ENCODE measurements around the gene CFP. TPM values are rescaled to one million over a fixed set of nuclear protein-coding genes. Genes with fewer than 3 reads are reported as not detected.

Gene CFP
- total RNA-seq, 1 donor from 2014 or later, result 3.7 TPM

DNA sequence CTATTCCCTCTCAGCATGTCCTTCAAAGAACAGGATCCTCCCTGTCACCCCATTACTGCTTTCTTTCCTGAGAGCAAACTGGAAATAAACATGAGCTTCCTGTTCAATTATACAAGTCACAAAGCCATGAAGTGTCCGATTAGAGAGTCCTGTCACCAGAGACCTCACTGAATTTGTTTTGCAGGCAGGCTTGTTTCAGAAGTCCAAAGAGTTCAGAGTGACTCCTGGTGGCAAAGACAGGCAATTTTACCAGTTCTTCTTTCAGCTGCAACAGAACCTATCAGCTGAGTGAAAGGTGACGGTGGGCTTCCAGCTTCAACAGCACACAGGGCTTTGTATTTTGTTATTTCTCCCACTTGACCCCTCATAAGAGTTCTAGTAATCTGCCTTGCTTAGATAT, 14.2 kb upstream of the CFP start:
- Histone ChIP-seq H3K4me3 (ENCODE audit: low read length in 3 of 3) (no peak overlapping the region), H3K9ac (ENCODE audit: low read depth in 1 of 3, low read length in 3 of 3) (no peak overlapping the region), H3K27me3 (ENCODE audit: control insufficient read depth in 3 of 3, insufficient read depth in 3 of 3, low read length in 3 of 3) (no peaks in the 10 kb centered on the region), H3K9me3 (ENCODE audit: control insufficient read depth in 3 of 3, low read length in 3 of 3) (no peaks in the 10 kb centered on the region), H3K27ac (ENCODE audit: low read depth, low read length) (no peak overlapping the region), H3K4me1 (ENCODE audit: control insufficient read depth in 3 of 3, insufficient read depth in 3 of 3, low read length in 3 of 3) (peaks cover 4 to 12% (median 11%) of the 10 kb centered on the region in 3 donors), H3K36me3 (ENCODE audit: control insufficient read depth in 3 of 3, insufficient read depth in 3 of 3, low read length in 3 of 3) (peaks cover 14 to 18% (median 18%) of the 10 kb centered on the region in 3 donors)

- no peak overlapping the region for H3K27ac ChIP-seq (ENCODE audit: low read depth, low read length)
- no peaks in the 10 kb centered on the region for H3K9me3 ChIP-seq (ENCODE audit: control insufficient read depth in 3 of 3, low read length in 3 of 3)
- peaks cover 26 to 37% (median 36%) of the 10 kb centered on the region in 3 donors for H3K36me3 ChIP-seq (ENCODE audit: control insufficient read depth in 3 of 3, insufficient read depth in 3 of 3, low read length in 3 of 3)
- H3K4me1 ChIP-seq (ENCODE audit: control insufficient read depth in 3 of 3, insufficient read depth in 3 of 3, low read length in 3 of 3), result peaks cover 0 to 3% (median 2%) of the 10 kb centered on the region in 3 donors
- no peak overlapping the region for H3K4me3 ChIP-seq (ENCODE audit: low read length in 3 of 3)
- H3K27me3 ChIP-seq (ENCODE audit: control insufficient read depth in 3 of 3, insufficient read depth in 3 of 3, low read length in 3 of 3), result no peaks in the 10 kb centered on the region
- no peak overlapping the region for H3K9ac ChIP-seq (ENCODE audit: low read depth in 1 of 3, low read length in 3 of 3)
Measured at GRCh38 chrX:47638816-47639215, 9.1 kb upstream of the CFP start.

DNA sequence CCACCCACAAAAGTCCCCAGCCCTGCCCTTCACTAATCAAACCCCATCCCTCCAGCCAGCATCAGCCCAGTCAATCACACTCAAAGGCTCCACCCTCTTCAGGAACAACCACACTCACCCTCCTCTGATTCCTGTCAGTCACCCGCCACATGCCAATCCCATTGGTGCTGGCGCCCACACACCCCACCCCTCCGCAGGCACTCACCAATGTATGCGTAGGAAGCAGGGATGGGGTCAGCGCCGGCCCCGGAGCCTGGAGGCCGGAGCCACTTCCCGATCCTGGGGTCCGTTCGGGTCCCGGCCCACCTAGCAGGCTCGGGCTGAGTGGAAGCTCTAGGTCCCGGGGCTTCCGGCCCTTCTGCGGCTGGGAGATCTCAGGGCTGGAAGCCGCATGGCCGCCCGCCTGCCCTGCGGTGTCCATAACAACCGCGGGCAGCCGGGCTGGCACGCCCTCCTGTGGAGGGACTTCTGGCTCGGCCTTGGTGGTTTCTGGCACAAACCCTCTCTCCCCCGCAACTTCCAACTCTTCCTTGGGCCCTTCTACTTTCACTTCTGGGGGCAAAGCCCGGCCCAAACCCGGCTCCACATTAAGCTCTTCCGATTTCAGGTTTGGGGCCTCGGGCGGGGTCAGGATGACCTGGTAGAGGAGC, 7.9 kb upstream of the CFP start:
- no peaks in the 10 kb centered on the region for H3K27me3 ChIP-seq (ENCODE audit: control insufficient read depth in 3 of 3, insufficient read depth in 3 of 3, low read length in 3 of 3)
- no peaks in the 10 kb centered on the region for H3K9me3 ChIP-seq (ENCODE audit: control insufficient read depth in 3 of 3, low read length in 3 of 3)
- H3K9ac ChIP-seq (ENCODE audit: low read depth in 1 of 3, low read length in 3 of 3), result no peak overlapping the region
- no peaks in the 10 kb centered on the region for H3K4me1 ChIP-seq (ENCODE audit: control insufficient read depth in 3 of 3, insufficient read depth in 3 of 3, low read length in 3 of 3)
- no peak overlapping the region for H3K27ac ChIP-seq (ENCODE audit: low read depth, low read length)
- peaks cover 26 to 37% (median 36%) of the 10 kb centered on the region in 3 donors for H3K36me3 ChIP-seq (ENCODE audit: control insufficient read depth in 3 of 3, insufficient read depth in 3 of 3, low read length in 3 of 3)
- H3K4me3 ChIP-seq (ENCODE audit: low read length in 3 of 3), result no peak overlapping the region

DNA sequence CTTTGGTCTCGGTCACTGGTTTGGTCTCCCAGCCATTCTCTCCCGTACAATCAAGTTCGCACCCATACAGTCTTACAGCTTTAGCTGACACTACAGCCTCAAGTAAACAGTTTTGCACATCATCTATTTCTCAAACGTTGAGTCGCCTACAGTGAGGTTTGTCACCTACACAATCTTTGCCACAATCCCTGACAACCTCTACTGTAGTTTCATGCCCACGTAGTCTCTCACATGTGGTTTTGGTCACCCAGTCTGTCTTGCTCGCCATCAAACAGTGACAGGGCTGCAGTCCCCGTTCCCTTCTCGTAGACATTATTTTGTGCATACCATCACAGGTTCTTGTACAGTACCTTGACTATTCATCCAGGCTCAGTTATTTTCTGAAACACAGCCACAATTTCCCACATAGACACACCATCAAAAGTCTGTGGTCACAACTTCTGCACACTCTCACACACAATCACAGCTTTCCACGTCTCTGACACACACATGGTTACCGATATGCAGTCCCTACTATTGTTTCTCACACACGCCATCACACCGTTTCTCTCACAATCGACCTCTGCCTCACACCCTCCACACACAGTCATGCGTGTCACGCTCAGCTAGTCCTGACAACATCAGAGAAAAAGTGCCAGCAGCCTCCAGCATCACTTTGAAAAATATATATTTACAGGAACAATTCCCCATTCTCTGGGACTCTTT, 5.3 kb upstream of the CFP start:
- Histone ChIP-seq H3K9me3 (ENCODE audit: control insufficient read depth in 3 of 3, low read length in 3 of 3) (no peaks in the 10 kb centered on the region), H3K27me3 (ENCODE audit: control insufficient read depth in 3 of 3, insufficient read depth in 3 of 3, low read length in 3 of 3) (no peaks in the 10 kb centered on the region), H3K9ac (ENCODE audit: low read depth in 1 of 3, low read length in 3 of 3) (no peak overlapping the region), H3K36me3 (ENCODE audit: control insufficient read depth in 3 of 3, insufficient read depth in 3 of 3, low read length in 3 of 3) (peaks cover 19 to 32% (median 23%) of the 10 kb centered on the region in 3 donors), H3K27ac (ENCODE audit: low read depth, low read length) (no peak overlapping the region), H3K4me1 (ENCODE audit: control insufficient read depth in 3 of 3, insufficient read depth in 3 of 3, low read length in 3 of 3) (no peaks in the 10 kb centered on the region), H3K4me3 (ENCODE audit: low read length in 3 of 3) (no peak overlapping the region)

DNA sequence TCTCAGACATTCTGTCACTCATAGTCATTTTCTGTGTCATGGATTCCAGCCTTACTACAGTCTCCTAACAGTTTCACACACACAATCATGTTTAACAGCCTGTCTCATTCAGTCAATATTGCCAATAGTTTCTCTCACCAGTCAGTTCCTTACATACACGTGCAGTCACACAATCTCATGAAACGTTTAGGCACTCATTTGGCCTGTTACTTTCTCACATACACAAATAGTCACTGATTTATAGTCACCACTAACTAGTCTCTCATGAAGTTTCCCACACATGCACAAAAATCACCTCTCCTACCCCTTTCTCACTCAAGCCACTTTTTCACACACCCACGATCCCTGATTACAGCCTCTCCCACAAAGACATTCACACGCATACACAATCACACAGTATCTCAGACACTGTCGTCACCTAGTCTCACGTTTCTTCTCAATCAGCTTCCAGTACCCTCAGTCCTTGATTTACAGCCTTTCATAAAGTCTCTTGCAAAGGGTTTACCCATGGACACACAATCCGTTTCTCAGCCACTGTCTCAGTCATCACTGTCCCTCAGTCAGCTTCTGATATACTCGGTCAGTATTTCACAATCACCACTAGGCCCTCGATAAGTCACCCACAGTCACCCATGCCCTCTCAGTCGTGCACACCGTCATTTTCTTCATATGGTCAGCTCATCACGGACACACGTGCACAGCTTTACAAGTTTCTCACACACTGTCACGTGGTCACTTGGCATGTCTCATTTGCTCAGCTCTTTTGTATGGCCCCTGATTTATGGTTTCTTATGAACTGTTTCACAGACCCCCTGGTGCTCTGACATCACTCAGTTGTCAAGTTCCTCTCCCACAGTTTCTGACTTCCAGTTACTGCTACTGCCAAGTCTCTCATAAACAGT, 4.2 kb upstream of the CFP start:
- Histone ChIP-seq H3K4me3 (ENCODE audit: low read length in 3 of 3) (no peak overlapping the region), H3K27ac (ENCODE audit: low read depth, low read length) (no peak overlapping the region), H3K36me3 (ENCODE audit: control insufficient read depth in 3 of 3, insufficient read depth in 3 of 3, low read length in 3 of 3) (peaks cover 13 to 24% (median 18%) of the 10 kb centered on the region in 3 donors), H3K9me3 (ENCODE audit: control insufficient read depth in 3 of 3, low read length in 3 of 3) (no peaks in the 10 kb centered on the region), H3K4me1 (ENCODE audit: control insufficient read depth in 3 of 3, insufficient read depth in 3 of 3, low read length in 3 of 3) (no peaks in the 10 kb centered on the region), H3K9ac (ENCODE audit: low read depth in 1 of 3, low read length in 3 of 3) (no peak overlapping the region), H3K27me3 (ENCODE audit: control insufficient read depth in 3 of 3, insufficient read depth in 3 of 3, low read length in 3 of 3) (no peaks in the 10 kb centered on the region)

- H3K27ac ChIP-seq (ENCODE audit: low read depth, low read length), result no peak overlapping the region
- peaks cover 4 to 16% (median 11%) of the 10 kb centered on the region in 3 donors for H3K36me3 ChIP-seq (ENCODE audit: control insufficient read depth in 3 of 3, insufficient read depth in 3 of 3, low read length in 3 of 3)
Measured at GRCh38 chrX:47632666-47633065, 2.9 kb upstream of the CFP start.

GRCh38 chrX:47631676-47632075, 1.9 kb upstream of the CFP start:
- H3K4me3 ChIP-seq (ENCODE audit: low read length in 3 of 3), result no peak overlapping the region
- no peaks in the 10 kb centered on the region for H3K27me3 ChIP-seq (ENCODE audit: control insufficient read depth in 3 of 3, insufficient read depth in 3 of 3, low read length in 3 of 3)
- H3K9me3 ChIP-seq (ENCODE audit: control insufficient read depth in 3 of 3, low read length in 3 of 3), result no peaks in the 10 kb centered on the region
- H3K9ac ChIP-seq (ENCODE audit: low read depth in 1 of 3, low read length in 3 of 3), result no peak overlapping the region
- no peaks in the 10 kb centered on the region for H3K4me1 ChIP-seq (ENCODE audit: control insufficient read depth in 3 of 3, insufficient read depth in 3 of 3, low read length in 3 of 3)
- H3K36me3 ChIP-seq (ENCODE audit: control insufficient read depth in 3 of 3, insufficient read depth in 3 of 3, low read length in 3 of 3), result peaks cover 0 to 15% (median 8%) of the 10 kb centered on the region in 3 donors
- no peak overlapping the region for H3K27ac ChIP-seq (ENCODE audit: low read depth, low read length)

More at GRCh38 chrX:47632666-47633065, 2.9 kb upstream of the CFP start:
- H3K9me3 ChIP-seq (ENCODE audit: control insufficient read depth in 3 of 3, low read length in 3 of 3), result no peaks in the 10 kb centered on the region
- H3K4me3 ChIP-seq (ENCODE audit: low read length in 3 of 3), result no peak overlapping the region
- no peaks in the 10 kb centered on the region for H3K4me1 ChIP-seq (ENCODE audit: control insufficient read depth in 3 of 3, insufficient read depth in 3 of 3, low read length in 3 of 3)
- no peaks in the 10 kb centered on the region for H3K27me3 ChIP-seq (ENCODE audit: control insufficient read depth in 3 of 3, insufficient read depth in 3 of 3, low read length in 3 of 3)
- H3K9ac ChIP-seq (ENCODE audit: low read depth in 1 of 3, low read length in 3 of 3), result no peak overlapping the region

GRCh38 chrX:47628982-47629381, 748 bp downstream of the CFP start:
- no peaks in the 10 kb centered on the region for H3K4me1 ChIP-seq (ENCODE audit: control insufficient read depth in 3 of 3, insufficient read depth in 3 of 3, low read length in 3 of 3)
- no peak overlapping the region for H3K4me3 ChIP-seq (ENCODE audit: low read length in 3 of 3)
- H3K9me3 ChIP-seq (ENCODE audit: control insufficient read depth in 3 of 3, low read length in 3 of 3), result no peaks in the 10 kb centered on the region
- H3K27ac ChIP-seq (ENCODE audit: low read depth, low read length), result no peak overlapping the region
- peaks cover 0 to 3% (median 3%) of the 10 kb centered on the region in 3 donors for H3K27me3 ChIP-seq (ENCODE audit: control insufficient read depth in 3 of 3, insufficient read depth in 3 of 3, low read length in 3 of 3)
- no peaks in the 10 kb centered on the region for H3K36me3 ChIP-seq (ENCODE audit: control insufficient read depth in 3 of 3, insufficient read depth in 3 of 3, low read length in 3 of 3)
- H3K9ac ChIP-seq (ENCODE audit: low read depth in 1 of 3, low read length in 3 of 3), result no peak overlapping the region

DNA sequence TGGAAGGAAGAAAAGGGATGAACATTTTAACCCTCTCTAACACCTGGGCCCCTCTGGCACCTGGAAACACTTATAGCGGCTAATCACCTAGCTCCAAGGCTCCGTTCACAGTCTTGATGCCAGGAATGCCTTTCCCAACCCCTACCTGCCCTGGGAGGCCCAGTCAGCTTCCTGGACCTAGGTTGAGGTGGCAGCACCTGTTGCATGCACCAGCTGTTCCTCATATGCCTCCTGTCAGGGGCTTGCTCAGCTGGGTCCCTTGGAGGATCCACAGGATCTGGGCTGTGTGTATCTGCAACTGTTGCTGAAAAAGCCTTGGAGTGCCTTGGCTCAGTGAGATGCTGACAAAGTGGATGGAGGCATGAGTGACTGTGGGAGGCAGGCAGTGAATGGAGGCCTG, 4.4 kb downstream of the CFP start:
- Histone ChIP-seq H3K27ac (ENCODE audit: low read depth, low read length) (no peak overlapping the region), H3K36me3 (ENCODE audit: control insufficient read depth in 3 of 3, insufficient read depth in 3 of 3, low read length in 3 of 3) (no peaks in the 10 kb centered on the region), H3K27me3 (ENCODE audit: control insufficient read depth in 3 of 3, insufficient read depth in 3 of 3, low read length in 3 of 3) (peaks cover 0 to 31% (median 6%) of the 10 kb centered on the region in 3 donors), H3K9ac (ENCODE audit: low read depth in 1 of 3, low read length in 3 of 3) (no peak overlapping the region), H3K4me1 (ENCODE audit: control insufficient read depth in 3 of 3, insufficient read depth in 3 of 3, low read length in 3 of 3) (peaks cover 0 to 2% (median 0%) of the 10 kb centered on the region in 3 donors), H3K4me3 (ENCODE audit: low read length in 3 of 3) (no peak overlapping the region), H3K9me3 (ENCODE audit: control insufficient read depth in 3 of 3, low read length in 3 of 3) (no peaks in the 10 kb centered on the region)
